Amniotic epithelial cell (primary cell): ENCODE results near the gene PLOD1.
"Not testable (repeated sequence)": the region's sequence is repeated elsewhere in the genome, so short reads cannot be mapped to it uniquely, and the experiment has no call there.

Experiments
- DNase-seq: peaks from one replicate; pipeline ENCODE4 v3.0.0-alpha.2; 2010; ENCODE audit warnings: low read depth

The PLOD1 gene

DNA sequence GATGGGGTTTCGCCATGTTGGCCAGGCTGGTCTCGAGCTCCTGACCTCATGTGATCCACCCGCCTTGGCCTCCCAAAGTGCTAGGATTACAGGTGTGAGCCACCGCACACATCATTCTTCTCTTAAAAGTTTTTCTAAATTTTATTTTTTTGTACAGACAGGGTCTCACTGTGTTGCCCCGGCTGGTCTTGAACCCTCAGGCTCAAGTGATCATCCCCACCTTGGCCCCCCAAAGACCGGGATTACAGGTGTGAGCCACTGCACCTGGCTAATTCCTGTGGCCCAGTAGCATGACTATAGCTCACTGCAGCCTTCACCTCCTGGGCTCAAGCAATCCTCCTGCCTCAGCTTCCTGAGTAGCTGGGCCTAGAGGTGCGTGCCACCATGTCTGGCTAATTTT, 5.3 kb downstream of the PLOD1 start:
- DNase-seq = not testable (repeated sequence)

DNA sequence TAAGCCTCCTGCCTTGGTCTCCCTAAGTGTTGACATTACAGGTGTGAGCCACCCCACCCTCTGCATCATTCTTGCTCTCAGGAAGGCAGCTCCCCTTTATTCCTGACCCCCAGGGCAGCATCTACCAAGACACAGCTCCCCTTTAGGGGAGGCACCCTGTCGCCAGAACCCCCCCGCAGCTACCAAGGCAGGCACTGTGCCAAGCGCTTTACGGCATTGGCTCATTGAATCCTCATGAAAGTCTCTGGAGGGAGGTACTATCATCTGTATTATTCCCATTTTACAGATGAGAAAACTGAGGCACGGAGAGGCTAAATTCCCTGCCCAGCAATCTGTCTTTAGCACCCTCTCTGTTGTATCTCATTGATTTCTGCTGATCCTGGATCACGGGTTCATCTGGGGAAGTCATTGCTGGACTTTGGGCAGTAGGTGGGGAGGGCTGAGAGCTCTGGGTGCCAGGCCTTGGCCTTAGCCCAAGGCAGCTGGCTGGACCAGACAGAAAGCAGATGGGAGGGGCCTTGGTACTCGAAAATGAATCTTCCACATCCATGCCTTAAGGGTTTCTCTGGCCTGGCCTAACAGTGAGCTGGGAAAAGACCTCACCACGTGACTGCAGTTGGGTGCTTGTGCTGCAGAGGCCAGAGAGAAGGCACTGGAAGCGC, 5.9 kb downstream of the PLOD1 start:
- peak; percentile 53 for DNase-seq

DNA sequence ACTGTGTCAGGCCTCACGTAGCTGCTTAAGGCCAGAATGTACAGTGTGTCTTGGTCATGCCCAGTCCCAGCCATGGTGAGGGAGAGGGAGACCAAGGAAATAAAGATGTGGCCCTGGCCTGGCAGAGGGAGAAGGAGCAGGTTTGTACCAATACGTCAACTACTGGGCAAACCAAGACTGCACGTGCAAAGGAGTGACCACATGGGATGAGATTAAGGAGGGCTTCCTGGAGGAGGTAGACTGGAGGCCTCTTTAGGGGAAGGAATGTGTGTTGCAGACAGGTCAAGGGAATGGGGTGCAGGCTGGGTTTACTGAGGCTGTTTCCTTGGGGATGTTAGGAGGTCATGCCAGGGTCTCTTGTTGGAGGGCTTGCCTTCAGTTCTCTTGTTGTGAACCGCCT, 7.8 kb downstream of the PLOD1 start:
- no peak for DNase-seq

DNA sequence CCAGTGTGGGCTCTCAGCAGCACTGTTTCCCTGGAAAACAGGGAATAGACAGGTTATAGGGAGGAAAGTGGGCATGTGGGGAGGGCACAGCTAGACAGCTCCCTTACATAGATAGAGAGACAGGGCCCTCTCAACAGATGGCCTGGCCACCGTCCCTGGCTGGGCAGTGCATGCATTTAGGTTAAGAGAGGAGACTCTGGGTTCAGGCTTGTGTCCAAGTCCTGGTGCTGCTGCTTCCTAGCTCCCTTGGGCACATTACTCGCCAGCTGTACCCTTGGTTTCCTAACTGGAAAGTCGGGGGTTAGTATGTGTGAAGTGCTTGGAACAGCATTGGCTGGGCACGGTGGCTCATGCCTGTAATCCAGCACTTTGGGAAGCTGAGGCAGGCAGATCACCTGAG, 9.1 kb downstream of the PLOD1 start:
- no peak for DNase-seq

GRCh38 chr1:11944358-11944931, 9.9 kb downstream of the PLOD1 start:
- DNase-seq = peak; percentile 7

- peak; percentile 36 for DNase-seq
These were observed 12.1 kb downstream of the PLOD1 start for GRCh38 chr1:11946647-11947046.

DNA sequence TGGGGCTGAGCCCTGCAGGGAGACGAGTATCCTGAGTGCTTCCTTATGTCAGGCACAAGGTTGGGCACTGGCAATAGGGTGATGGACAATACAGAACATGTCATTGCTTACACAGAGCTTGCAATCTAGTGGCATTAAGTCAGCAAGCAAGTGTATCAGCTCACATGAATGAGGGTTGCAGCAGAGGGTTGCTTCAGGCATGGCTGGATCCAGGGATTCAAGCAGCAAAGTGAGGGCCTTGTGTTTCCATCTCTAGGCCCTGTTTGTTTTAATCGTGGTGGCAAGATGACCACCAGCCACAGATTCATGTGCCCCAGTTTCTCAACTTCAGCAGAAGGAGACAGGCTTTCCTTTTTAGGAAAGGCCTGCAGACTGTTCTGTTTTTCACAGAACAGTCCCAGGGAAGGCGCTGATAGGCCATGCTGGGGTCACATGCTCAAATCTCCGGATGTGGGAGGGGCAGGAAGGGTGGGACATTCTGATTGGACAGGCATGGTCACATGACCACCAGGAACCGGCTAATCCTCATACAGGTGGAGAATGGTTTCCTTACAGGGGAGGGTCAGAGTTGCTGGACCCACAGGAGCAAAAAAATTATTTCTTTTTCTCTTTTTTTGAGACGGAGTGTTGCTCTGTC, 14.4 kb downstream of the PLOD1 start:
- peak; percentile 22 for DNase-seq

GRCh38 chr1:11951901-11952300, 17.4 kb downstream of the PLOD1 start:
- no peak for DNase-seq

GRCh38 chr1:11952455-11953109, 18.1 kb downstream of the PLOD1 start:
- DNase-seq = no peak

DNA sequence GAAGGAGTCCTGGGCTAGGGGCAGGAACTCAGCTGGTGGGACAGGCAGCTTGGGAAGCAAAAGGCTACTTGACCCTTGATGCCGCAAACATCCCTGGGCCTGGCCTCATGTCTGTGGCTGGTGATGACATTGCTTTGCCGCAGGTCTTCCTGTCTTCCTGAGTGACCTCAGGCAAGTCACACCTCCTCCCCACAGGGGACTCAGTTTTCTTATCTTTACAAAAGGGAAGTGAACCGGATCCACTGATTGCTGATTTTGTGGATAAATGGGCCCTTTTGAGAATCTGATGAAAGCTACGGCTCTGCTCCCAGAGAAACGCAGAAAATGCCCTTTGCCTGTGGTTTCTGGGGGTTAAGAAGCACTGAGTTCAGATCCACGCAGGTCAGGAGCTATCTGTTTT, 20.7 kb downstream of the PLOD1 start:
- DNase-seq = no peak

GRCh38 chr1:11957398-11957797, 22.9 kb downstream of the PLOD1 start:
- no peak for DNase-seq

- DNase-seq = no peak
These were observed 23.4 kb downstream of the PLOD1 start for GRCh38 chr1:11957897-11958296.

GRCh38 chr1:11960276-11960675, 25.8 kb downstream of the PLOD1 start:
- no peak for DNase-seq

DNA sequence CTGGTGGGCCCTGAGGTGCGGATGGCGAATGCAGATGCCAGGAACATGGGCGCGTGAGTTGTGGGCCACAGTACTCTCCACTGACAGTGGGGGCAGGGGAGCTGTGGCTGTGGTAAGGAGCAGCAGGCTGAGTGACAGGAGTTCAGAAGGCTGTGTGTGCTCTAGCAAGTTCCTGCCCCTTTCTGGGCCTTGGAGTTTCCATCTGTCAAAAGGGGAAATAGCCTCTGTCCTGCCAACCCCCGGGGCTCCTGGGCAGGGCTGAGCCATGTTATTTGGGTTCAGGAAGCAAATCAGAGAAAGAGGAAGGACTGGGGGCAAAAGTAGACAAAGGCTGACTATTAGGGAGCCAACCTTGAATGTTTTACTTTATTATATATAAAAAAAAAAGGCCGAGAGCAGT, 26.2 kb downstream of the PLOD1 start:
- DNase-seq = no peak

- peak; percentile 61 for DNase-seq
These were observed 26.7 kb downstream of the PLOD1 start for GRCh38 chr1:11961230-11961629.

- DNase-seq = no peak
These were observed 29.1 kb downstream of the PLOD1 start for GRCh38 chr1:11963622-11964021.

GRCh38 chr1:11964656-11965055, 30.1 kb downstream of the PLOD1 start:
- DNase-seq = no peak

GRCh38 chr1:11967028-11967547, 32.6 kb downstream of the PLOD1 start:
- DNase-seq = peak; percentile 53

DNA sequence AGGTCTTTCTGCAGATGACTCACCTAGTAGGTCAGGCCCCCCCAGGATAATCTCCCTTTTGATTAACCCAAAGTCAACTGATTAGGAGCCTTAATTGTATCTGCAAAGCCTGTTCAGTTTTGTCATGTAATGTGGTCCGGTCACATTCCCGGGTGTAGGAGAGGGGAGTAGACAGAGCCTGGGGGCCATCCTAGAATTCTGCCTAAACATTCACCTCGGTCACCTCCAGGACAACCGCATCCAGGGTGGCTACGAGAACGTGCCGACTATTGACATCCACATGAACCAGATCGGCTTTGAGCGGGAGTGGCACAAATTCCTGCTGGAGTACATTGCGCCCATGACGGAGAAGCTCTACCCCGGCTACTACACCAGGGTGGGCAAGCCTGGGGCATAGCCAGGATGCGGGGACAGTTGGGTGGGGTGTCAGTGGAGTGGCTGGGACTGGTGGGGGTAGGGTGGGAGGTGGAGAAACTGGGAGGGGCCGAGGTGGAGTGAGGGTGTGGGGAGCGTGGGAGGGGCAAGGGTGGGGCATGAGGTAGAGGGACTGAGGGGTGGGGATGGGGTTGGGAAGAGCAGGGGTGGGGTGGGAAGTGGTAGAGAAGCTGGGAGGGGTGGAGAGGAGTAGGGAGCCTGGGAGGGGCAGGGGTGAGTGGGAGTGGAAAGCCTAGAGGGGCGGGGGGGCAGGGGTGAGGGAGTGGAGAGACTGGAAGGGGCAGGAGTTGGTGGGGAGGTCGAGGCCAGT, 36.1 kb downstream of the PLOD1 start:
- DNase-seq = no peak

- DNase-seq = no peak
These were observed 43.1 kb downstream of the PLOD1 start for GRCh38 chr1:11977625-11978024.

- no peak for DNase-seq
These were observed 43.8 kb downstream of the PLOD1 start for GRCh38 chr1:11978301-11978700.
